HT-29 (cell line): ENCODE measurements around the gene KRT80. TPM values are rescaled to one million over a fixed set of nuclear protein-coding genes. Genes with fewer than 3 reads are reported as not detected.
A peak's percentile ranks its signal among the peaks of the same experiment; 100 is the strongest.

Experiments used
- DNase-seq: peaks from one replicate; pipeline ENCODE4 v3.0.0-alpha.2; 2015; ENCODE audit warnings: low spot score
- total RNA-seq: library from RNA; depleted of rRNA; stranded (reverse); fragments of >200 nt; shearing (Covaris generic); gene quantifications from 2 replicates; pipeline ENCODE4 v1.2.3, GENCODE V29; 2014

KRT80 gene
- total RNA-seq, 1 experiment from 2014 or later, result 27.0 TPM

- no peak for DNase-seq
Measured at GRCh38 chr12:52180971-52181628, 10.7 kb downstream of the KRT80 start.

- DNase-seq, result no peak
Measured at GRCh38 chr12:52179396-52179973, 12.3 kb downstream of the KRT80 start.

- DNase-seq, result no peak
Measured at GRCh38 chr12:52178984-52179383, 12.8 kb downstream of the KRT80 start.

- no peak for DNase-seq
Measured at GRCh38 chr12:52178443-52178842, 13.4 kb downstream of the KRT80 start.

DNA sequence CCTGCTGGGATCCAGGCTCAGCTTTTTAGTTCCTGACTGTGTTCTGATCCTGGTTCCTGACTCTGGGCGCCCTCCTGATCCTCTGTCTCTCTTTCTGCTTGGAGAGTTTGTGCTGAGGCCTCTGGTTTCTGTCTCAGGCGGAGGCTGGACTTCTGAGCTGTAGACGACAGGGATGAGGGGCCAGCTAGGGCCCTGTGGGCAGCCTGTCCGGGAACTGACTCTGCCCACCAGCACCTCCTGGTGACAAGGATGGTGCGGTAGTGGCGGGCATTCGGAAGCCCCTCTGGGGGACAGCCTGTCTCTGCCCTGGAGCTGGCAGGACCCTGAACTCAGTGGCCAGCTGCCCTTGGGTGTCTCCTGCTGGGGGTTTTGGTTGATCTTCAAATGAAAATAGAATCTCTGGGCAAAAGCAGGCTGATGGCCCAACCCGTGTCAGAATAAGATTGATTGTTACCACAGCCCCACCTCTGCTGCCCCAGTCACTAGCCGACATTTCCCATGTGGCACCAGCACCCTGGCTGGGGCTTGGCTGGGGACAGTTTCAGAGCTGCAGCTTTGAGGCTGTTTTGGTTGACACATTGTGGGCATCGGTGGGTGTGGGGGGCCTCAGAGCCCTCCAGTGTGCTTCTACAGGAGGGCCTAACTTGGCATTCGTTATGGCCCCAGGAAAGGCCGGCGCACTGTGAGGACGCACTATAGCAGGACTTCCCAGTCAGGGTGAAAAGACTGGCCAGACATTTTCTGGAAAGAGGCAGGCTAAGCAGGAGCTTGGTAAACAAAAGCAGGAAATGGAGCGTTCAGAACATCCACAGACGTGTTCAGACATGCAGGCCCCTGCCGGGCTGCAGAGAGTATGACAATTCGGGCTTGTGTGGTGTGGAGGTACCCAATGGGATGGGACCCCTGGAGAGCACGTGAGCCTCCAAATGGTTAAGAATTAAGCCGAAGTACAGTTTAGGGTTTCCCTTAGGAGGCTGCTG is 16.2 kb downstream of the KRT80 start:
- peak; percentile 77 for DNase-seq

DNA sequence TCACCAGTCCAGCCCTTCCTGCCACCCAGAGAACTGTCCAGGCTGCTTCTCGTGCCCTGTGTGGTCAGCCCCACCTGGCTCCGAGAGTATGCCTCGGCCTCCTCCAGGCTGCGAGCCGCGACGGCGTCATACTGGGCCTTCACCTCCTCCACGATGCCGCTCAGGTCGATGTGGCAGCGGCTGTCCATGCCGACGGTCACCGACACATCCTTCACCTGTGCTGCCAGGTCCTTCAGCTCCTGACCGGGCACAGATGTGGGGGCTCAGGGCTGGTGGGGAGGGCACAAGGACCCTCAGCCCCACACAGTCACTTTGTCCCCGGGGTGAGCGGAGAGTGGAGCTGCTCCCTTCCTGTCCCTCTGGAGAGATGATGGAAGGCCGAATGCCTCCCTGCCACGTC is 18.3 kb downstream of the KRT80 start:
- no peak for DNase-seq

DNA sequence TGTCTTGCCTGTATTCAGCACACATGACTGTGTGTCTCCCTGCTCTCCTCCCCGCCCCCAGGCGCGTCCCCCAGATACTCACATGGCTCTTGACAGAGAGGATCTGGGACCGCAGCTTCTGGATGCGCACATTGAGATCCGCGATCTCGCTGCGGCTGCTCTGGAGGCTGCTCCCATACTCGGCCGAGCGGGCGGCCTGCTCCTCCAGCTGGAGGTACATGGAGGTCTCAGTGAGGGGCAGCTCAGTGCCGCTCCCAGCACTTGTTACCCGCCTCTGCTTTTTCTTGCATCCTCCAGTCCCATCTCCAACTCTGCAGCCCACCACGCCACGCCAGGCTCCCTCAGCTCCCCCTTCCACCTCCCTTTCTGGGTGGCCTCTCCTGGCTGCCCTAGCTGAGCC is 18.9 kb downstream of the KRT80 start:
- no peak for DNase-seq

DNA sequence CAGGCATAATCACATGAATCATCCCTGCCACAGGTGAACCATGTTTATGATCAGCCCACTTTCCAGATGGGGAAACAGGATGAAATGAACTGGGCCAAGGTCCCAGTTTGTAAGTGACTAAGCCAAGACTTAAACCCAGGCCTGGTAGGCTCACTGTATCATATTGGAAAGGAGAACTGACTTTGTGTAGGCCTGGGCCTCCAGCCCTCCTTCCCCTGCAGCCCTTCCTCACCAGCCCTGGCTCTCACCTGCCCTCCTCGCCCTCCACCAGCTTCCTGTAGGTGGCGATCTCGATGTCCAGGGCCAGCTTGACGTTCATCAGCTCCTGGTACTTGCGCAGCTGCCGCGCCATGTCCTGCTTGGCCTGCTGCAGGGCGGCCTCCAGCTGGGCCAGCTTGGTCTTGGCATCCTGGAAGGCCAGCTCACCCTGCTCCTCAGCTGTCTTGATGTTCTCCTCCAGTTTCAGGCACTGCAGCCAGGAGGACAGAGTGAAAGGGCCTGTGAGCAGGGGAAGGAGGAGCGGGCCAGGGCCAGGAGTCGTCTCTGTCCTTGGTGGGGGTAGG is 19.8 kb downstream of the KRT80 start:
- peak; percentile 63 for DNase-seq

DNA sequence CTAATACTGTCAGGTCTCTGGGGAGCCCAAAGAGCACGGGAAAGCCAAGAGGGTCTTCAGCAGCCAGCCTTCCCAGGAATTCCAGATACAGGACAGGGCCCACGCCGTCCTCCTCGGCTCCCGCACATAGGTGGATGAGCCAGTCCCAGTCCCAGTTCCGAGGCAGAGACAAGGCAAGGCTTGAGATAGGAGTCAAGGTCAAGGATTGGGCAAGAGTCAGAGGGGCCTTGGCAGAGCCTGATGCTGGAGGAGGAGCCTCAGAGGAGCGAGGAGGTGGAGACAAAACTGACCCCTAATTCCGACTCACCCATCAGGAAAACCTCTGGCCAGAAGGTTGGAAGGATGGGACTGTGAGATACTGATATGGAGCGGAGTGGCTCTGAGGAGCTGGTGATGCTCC is 21.0 kb downstream of the KRT80 start:
- DNase-seq, result no peak

DNA sequence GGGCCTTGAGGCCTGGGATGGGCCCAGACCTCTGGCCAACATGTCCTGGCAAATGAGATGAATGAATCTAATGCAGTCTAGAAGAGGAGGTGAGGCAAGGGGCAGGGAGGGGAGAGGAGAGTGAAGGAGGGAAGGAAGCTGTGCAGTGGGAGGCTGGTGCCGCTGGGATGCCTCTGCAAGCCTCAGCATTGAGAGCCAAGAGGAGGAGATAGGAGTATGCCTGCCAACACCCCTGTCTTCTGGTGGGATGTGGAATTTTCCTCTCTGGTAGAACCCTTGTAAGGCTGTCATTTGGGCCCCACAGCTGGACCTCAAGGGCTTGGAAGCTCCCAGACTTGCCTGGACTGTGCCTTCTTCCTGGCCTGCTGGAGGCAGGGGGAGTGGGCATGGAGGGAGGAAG is 21.9 kb downstream of the KRT80 start:
- no peak for DNase-seq

- peak; percentile 72 for DNase-seq
Measured at GRCh38 chr12:52168019-52168717, 23.6 kb downstream of the KRT80 start.

DNA sequence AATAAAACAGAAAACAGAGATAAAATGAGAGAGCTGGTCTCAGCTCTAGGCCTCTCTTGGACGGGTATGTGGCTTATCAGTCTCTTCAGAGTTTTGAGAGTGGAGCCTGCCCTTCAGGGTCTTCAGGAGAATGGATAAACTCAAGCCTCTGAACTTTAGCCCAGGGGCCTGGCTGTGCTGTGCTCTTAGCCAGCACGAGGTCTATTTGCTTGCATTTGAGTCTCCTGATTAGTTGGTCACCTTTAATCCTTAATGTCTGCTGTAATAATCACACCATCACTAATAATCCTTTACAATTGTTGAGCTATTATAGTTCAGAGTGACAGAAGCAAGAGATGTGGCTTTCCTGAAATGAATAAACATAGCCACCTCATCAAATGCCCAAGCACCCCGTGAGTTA is 24.3 kb downstream of the KRT80 start:
- no peak for DNase-seq

DNA sequence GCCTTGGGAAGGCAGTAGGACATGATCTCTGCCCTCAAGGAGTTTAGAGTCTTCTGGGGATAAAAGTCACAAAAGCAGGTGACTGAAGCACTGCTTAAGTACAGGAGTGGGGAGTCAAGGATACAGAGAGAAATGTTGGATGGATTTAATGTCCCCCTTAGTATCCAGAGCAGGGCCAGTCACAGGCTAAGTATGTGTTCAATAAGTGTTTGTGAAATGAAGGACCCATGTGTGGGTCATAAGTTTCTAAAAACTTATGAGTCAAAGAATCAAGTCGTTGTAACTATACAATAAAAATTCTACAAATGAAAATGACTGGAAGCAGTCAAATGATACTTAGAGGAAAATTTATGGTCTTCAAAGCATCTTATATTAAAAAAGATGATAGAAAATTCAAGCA is 25.1 kb downstream of the KRT80 start:
- DNase-seq, result no peak

DNA sequence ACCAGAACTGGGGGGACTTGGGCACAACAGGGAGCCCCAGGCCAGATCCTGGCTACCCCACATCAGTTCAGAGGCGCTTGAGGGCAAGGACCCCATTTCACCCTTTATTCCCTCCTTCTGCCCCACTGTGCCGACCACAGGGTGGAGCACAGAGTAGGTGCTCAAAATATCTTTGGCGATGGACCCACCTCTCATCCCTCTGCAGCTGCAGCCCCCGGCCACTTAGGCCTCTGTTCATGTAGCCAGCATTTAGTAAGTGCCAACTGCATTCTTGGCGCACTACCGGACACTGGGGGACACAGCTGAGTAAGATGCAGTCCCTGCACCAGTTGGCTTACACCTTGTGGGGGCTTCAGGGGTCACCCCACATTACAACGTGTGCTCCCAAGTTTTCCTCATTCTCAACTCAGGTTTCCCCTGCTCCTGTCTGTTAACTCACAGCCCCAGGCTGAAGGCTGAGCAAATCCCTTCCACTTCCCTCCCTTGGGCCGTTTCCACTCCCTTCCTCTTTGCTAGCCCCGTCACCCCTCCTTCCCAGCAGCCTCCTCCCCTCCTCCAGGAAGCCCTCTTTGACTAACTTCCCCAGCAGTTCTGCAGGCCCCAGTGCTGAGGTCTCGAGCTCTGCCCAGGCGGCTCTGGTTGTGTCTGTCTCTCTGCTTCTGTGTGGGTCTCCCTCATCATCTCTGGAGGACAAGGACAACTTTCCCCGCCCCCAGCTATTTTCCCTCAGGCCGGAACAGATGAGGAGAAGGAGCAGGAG is 26.5 kb downstream of the KRT80 start:
- no peak for DNase-seq

- DNase-seq, result no peak
Measured at GRCh38 chr12:52164624-52165023, 27.2 kb downstream of the KRT80 start.

- DNase-seq, result no peak
Measured at GRCh38 chr12:52162981-52163380, 28.8 kb downstream of the KRT80 start.

DNA sequence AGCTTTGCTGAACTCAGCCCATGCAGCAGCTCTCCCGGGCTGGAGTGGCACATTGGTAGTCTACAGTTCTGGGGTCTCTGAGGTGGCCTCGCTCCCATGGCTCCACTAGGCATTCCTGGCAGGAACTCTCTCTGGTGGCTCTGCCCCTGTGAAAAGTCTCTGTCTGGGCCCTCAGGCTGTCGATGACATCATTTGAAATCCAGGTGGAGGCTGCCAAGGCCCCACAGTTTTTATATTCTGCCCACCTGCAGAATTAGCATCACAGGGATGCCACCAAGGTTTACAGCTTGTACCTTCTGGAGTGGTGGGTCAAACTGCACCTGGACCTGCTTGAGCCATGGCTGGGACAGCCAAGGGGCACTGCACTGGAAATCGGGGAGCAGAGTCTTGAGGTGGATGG is 31.6 kb downstream of the KRT80 start:
- DNase-seq, result no peak

DNA sequence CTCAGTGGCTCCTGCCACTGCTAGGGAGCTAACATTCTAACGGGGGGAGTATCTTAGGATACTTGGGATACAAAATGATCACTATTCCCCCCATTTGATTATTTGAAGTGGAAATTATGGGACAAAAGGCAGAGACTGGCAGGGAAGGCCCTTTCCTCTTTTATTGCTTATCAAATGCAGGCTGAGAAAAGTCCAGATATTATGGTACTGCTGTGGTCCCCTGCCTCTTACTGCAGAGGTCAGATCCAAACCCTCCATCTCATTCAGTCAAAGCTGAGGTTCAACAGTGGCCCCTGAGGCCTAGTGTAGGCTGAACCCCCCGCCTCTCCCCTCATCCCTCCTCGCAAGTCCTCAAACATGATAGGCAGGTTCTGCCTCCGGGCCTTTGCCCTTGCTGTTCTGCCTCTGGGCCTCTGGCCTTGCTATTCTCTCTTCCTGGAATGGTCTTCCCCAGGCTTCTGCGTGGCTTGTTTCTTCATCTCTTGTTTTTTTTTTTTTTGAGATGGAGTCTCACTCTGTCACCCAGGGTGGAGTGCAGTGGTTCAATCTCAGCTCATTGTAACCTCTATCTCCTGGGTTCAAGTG is 34.2 kb downstream of the KRT80 start:
- DNase-seq, result no peak

- peak; percentile 84 for DNase-seq
Measured at GRCh38 chr12:52156757-52157565, 34.9 kb downstream of the KRT80 start.

- DNase-seq, result peak; percentile 12
Measured at GRCh38 chr12:52156311-52156710, 35.5 kb downstream of the KRT80 start.
